ENCODE measurements around the gene SYNGAP1.

SYNGAP1 gene

DNA sequence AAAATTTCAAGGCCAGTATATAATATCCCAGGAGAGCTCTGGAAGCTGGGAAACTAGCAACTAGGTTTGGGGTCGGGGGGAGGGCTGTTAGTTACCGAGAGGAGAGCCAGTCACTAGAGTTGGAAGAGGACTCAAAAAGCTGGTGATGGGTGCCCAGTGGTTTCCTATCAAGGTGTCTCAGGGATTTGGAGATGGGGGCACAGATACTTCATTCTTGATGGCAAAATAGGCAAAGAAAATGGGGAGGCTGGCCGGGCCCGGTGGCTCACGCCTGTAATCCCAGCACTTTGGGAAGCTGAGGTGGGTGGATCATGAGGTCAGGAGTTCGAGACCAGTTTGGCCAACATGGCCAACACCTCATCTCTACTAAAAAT lies 8.2 kb upstream of the SYNGAP1 start:
- H3K4me2 ChIP-seq (ENCODE audit: low read length), result peak overlapping the region; percentile 88
- H3K4me1 ChIP-seq (ENCODE audit: low read length), result peaks cover 28% of the 10 kb centered on the region
- no peaks in the 10 kb centered on the region for H4K20me1 ChIP-seq (ENCODE audit: insufficient read depth, low read length)
- H3K36me3 ChIP-seq (replicated peaks; ENCODE audit: low read depth, low read length), result peaks cover 26% of the 10 kb centered on the region
- H3K4me3 ChIP-seq (ENCODE audit: low read length), result peak overlapping the region; percentile 92
- peak overlapping the region; percentile 78 for H3K9ac ChIP-seq (ENCODE audit: low read length)
- no peak overlapping the region for H2AFZ ChIP-seq (ENCODE audit: low read depth, low read length)
- H3K9me3 ChIP-seq (ENCODE audit: insufficient read depth, low read length), result no peaks in the 10 kb centered on the region
- H3K27ac ChIP-seq (ENCODE audit: low read length), result no peak overlapping the region
- TF ChIP-seq EZH2phosphoT487 (IDR thresholded peaks at IDR 0.05; ENCODE audit: low read depth), result no peak
- TF ChIP-seq CTCF (IDR thresholded peaks at IDR 0.05; ENCODE audit: low read depth, low read length), result no peak
- peaks cover 8% of the 10 kb centered on the region; the same call in 1 of the 2 replicates for H3K79me2 ChIP-seq (ENCODE audit: low read length)
- H3K27me3 ChIP-seq (ENCODE audit: low read depth, low read length), result no peaks in the 10 kb centered on the region

GRCh38 chr6:33412140-33413009 lies 7.5 kb upstream of the SYNGAP1 start:
- Histone ChIP-seq H3K4me2 (ENCODE audit: low read length) (no peak overlapping the region), H3K4me1 (ENCODE audit: low read length) (peaks cover 36% of the 10 kb centered on the region), H3K9me3 (ENCODE audit: insufficient read depth, low read length) (no peaks in the 10 kb centered on the region), H3K79me2 (ENCODE audit: low read length) (peaks cover 15% of the 10 kb centered on the region), H3K4me3 (ENCODE audit: low read length) (no peak overlapping the region), H4K20me1 (ENCODE audit: insufficient read depth, low read length) (no peaks in the 10 kb centered on the region), H3K9ac (ENCODE audit: low read length) (no peak overlapping the region), H3K27ac (ENCODE audit: low read length) (no peak overlapping the region), H3K27me3 (ENCODE audit: low read depth, low read length) (no peaks in the 10 kb centered on the region), H2AFZ (ENCODE audit: low read depth, low read length) (no peak overlapping the region), H3K36me3 (replicated peaks; ENCODE audit: low read depth, low read length) (peaks cover 22% of the 10 kb centered on the region)
- TF ChIP-seq EZH2phosphoT487 (IDR thresholded peaks at IDR 0.05; ENCODE audit: low read depth) (no peak), CTCF (IDR thresholded peaks at IDR 0.05; ENCODE audit: low read depth, low read length) (no peak)

DNA sequence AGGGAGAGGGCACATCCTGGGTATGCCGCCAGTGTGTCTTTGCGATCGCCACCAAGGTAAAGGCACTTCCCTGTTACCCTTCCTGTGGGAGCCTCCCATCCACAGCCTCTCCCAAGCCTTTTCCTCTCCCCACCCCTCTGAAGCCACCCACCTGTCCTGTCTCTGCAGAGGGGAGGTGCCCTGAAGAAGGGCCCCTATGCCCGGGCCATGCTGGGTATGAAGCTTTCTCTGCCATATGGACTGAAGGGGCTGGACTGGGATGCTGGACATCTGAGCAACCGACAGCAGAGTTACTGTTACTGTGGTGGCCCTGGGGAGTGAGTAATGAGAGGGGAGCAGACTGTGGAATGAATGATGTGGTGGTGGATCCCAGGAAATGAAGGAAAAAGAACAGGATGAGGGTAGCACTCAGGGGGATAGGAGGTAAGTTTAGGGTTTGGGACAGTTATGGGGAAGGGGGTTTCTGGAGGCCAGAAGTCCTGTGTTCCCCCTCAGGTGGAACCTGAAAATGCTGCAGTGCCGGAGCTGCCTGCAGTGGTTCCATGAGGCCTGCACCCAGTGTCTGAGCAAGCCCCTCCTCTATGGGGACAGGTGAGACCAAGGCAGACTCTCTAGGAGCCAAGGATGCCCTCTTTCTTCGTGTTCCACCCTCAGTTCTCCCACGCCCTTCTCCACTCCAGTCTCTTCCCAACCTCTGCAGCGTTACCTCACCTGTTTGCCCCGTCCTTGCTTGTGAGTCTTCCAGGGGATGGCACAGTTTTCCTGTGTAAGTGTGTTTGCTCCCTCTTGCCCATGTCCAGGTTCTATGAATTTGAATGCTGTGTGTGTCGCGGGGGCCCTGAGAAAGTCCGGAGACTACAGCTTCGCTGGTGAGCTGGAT lies 6.4 kb upstream of the SYNGAP1 start:
- no peak overlapping the region for H2AFZ ChIP-seq (ENCODE audit: low read depth, low read length)
- H3K4me1 ChIP-seq (ENCODE audit: low read length), result peaks cover 40% of the 10 kb centered on the region
- H3K4me2 ChIP-seq (ENCODE audit: low read length), result no peak overlapping the region
- no peaks in the 10 kb centered on the region for H3K9me3 ChIP-seq (ENCODE audit: insufficient read depth, low read length)
- H3K9ac ChIP-seq (ENCODE audit: low read length), result no peak overlapping the region
- peaks cover 12% of the 10 kb centered on the region for H3K36me3 ChIP-seq (replicated peaks; ENCODE audit: low read depth, low read length)
- H4K20me1 ChIP-seq (ENCODE audit: insufficient read depth, low read length), result no peaks in the 10 kb centered on the region
- no peaks in the 10 kb centered on the region for H3K27me3 ChIP-seq (ENCODE audit: low read depth, low read length)
- peaks cover 19% of the 10 kb centered on the region for H3K79me2 ChIP-seq (ENCODE audit: low read length)
- H3K27ac ChIP-seq (ENCODE audit: low read length), result no peak overlapping the region
- no peak overlapping the region for H3K4me3 ChIP-seq (ENCODE audit: low read length)
- no peak for TF ChIP-seq EZH2phosphoT487 (IDR thresholded peaks at IDR 0.05; ENCODE audit: low read depth)
- no peak for TF ChIP-seq CTCF (IDR thresholded peaks at IDR 0.05; ENCODE audit: low read depth, low read length)

All from OCI-LY3 (cell line).